Large intestine (tissue), 3 donors: Measurements from ENCODE around the gene MANF. TPM values are rescaled to one million over a fixed set of nuclear protein-coding genes. Genes with fewer than 3 reads are reported as not detected.

Source experiments
- DNase-seq, 2 donors: peaks; one replicate each; pipeline versions ENCODE4 v3.0.0 to v3.0.0-alpha.2; 2013
- H3K27ac ChIP-seq: one replicate; pipeline ENCODE4 v1.5.1; 2013; ENCODE audit warnings: low read length
- H3K27me3 ChIP-seq: 2 replicates; pipeline ENCODE4 v1.6.1; 2013; ENCODE audit warnings: low read length; ENCODE audit not compliant: control insufficient read depth, insufficient read depth
- H3K36me3 ChIP-seq: 2 replicates; pipeline ENCODE4 v1.6.1; 2013; ENCODE audit warnings: low read length; ENCODE audit not compliant: control insufficient read depth, insufficient read depth
- H3K4me1 ChIP-seq: one replicate; pipeline ENCODE4 v1.6.1; 2013; ENCODE audit warnings: low read length; ENCODE audit not compliant: control insufficient read depth, insufficient read depth
- H3K4me3 ChIP-seq: one replicate; pipeline ENCODE4 v1.5.1; 2013; ENCODE audit warnings: low read length
- H3K9me3 ChIP-seq: one replicate; pipeline ENCODE4 v1.6.1; 2013; ENCODE audit warnings: mild to moderate bottlenecking, low read depth, low read length, moderate library complexity; ENCODE audit not compliant: control insufficient read depth
- WGBS: methylation state at CpG from one replicate; pipeline ENCODE4 v1.1.5; 2013; ENCODE audit warnings: low lambda C conversion rate; ENCODE audit not compliant: insufficient coverage; 5-methylcytosine and 5-hydroxymethylcytosine counted together
- polyA plus RNA-seq: library from polyadenylated mRNA; unstranded; fragments of 120-200 nt; gene quantifications from one replicate; pipeline ENCODE4 v1.2.1, GENCODE V29; 2013

MANF gene
- polyA plus RNA-seq, 1 donor = 87.7 TPM

DNA sequence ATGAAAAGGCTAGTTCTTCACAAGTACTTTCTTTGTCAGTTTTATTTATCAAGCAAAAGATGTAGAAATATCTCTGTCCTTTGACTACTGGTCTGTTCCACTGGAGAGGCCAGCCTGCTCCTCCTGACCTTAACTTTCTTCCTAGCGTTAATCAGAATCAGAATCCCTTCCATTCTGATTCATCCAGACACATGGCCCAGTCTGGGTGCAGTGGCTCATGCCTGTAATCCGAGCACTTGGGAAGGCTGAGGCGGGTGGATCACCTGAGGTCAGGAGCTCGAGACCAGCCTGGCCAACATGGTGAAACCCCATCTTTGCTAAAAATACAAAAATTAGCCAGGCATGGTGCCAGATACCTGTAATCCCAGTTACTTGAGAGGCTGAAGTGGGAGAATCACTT, 32.0 kb upstream of the MANF start:
- Histone ChIP-seq H3K36me3 (no peaks in the 10 kb centered on the region), H3K9me3 (no peaks in the 10 kb centered on the region), H3K27ac (no peak overlapping the region), H3K27me3 (peaks cover 2% of the 10 kb centered on the region), H3K4me3 (no peak overlapping the region), H3K4me1 (no peaks in the 10 kb centered on the region)
- WGBS = no CpG with 5 or more reads among the region's 4 CpGs
- DNase-seq = no peak

DNA sequence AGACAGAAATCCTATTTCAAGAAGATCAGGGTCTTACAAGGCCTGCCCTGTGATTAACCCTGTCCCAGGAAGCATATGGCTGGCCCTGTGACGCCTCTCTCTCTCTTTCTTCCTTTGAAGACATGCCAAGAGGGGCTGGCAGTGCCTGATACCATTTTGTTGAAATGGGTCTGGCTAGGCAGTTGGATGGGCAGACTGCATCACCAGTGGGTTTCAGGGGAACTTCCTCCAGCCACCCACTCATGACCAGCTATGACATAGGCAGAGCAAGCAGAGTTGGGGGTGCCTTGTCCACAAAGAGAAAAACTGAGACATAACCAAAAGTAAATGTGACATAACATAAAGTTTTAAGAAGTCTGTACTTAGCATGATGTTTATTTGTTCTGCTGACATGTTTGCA, 31.4 kb upstream of the MANF start:
- no peak for DNase-seq
- WGBS = no CpG with 5 or more reads among the region's 1 CpG

DNA sequence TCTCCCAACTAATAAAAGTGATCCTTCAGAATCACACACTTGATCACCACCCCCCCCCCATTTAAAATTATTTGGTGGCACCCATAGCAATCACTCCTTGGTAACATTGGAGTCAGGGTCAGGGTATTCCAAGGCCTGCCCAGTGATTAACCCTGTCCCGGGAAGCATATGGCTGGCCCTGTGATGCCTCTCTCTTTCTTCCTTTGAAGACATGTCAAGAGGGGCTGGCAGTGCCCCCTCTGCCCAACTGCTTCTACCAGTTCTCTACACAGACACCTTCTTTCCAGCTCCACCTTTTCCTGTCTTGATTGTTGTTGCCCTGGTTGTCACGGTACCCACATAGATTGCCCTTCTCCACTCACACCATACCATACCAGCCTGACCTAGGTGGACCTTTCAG, 30.9 kb upstream of the MANF start:
- Histone ChIP-seq H3K36me3 (no peaks in the 10 kb centered on the region), H3K4me1 (no peaks in the 10 kb centered on the region), H3K27ac (no peak overlapping the region), H3K9me3 (no peaks in the 10 kb centered on the region), H3K4me3 (no peak overlapping the region), H3K27me3 (peaks cover 5% of the 10 kb centered on the region)
- DNase-seq = no peak
- no CpG with 5 or more reads among the region's 2 CpGs for WGBS

More for the DNA sequence above, 31.4 kb upstream of the MANF start:
- Histone ChIP-seq H3K4me1 (no peaks in the 10 kb centered on the region), H3K27ac (no peak overlapping the region), H3K36me3 (no peaks in the 10 kb centered on the region), H3K27me3 (peaks cover 3% of the 10 kb centered on the region), H3K4me3 (no peak overlapping the region), H3K9me3 (no peaks in the 10 kb centered on the region)

DNA sequence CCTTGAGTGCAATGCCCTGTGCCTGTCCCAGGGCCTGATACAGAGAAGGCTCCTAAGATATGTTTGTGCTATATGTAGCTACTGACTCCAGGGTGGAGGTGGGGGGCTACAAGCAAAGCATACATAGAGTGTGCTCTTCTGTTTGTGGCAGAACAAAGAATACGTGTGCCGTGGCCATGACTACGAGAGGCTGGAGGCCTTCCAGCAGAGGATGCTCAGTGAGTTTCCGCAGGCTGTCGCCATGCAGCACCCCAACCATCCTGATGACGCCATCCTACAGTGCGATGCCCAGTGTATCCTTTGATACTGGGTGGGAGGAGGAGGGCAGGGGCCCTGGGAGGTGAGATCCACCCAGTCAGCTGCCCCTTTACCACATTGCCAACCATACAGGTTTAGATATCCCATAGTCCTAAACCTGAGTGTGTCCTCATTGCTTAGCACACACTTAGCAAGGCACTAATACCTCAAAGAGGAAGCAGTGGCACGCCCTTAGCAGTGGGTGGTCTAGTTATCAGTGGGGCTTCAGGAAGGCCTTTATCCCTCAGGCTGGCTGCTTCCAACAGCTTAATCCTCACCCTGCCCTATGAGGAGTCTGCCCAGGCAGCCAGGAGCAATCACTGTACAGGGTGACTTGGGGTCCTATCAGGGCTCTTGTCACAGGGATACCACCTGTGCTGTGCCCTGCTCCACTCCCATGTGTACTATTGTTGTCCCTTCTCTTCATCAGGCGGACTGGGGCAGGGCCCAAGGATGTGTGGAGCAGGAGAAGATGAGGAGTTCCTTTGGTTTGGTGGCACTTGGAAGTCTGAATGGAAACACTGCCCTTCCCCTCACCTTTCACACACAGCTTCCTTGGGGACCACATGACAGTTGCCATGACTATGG, 30.1 kb upstream of the MANF start:
- H3K36me3 ChIP-seq = no peaks in the 10 kb centered on the region
- H3K9me3 ChIP-seq = no peaks in the 10 kb centered on the region
- H3K4me1 ChIP-seq = no peaks in the 10 kb centered on the region
- H3K27me3 ChIP-seq = peaks cover 5% of the 10 kb centered on the region
- DNase-seq = no peak
- WGBS = no CpG with 5 or more reads among the region's 9 CpGs
- no peak overlapping the region for H3K27ac ChIP-seq
- no peak overlapping the region for H3K4me3 ChIP-seq

DNA sequence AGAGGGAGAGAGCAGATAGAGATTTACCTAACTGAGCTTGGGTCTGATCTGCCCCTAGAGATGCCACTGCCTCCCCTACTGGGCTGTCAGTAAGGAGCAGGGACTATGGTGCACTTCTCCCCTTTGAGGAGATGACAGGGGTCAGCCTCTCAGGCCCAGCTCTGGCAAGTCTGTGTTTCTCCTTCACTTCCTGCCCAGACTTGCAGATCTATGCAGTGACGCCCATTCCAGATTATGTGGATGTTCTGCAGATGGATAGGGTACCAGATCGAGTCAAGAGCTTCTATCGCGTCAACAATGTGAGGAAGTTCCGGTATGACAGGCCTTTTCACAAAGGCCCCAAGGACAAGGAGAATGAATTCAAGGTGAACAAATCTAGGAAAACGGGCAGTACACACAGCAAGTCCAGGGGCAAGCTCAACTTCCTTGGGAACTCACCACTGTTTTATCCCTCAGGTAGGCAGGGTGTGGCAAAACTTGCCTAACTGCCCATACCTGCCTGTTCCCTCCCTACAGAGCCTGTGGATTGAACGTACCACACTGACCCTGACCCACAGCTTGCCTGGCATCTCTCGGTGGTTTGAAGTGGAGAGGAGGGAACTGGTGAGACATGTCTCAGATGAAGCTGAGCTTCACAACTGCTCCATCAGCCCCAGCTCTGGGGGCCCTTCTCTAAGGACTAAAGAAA, 29.1 kb upstream of the MANF start:
- DNase-seq = no peak
- no peaks in the 10 kb centered on the region for H3K36me3 ChIP-seq
- no peak overlapping the region for H3K27ac ChIP-seq
- H3K4me1 ChIP-seq = no peaks in the 10 kb centered on the region
- H3K27me3 ChIP-seq = peaks cover 5% of the 10 kb centered on the region
- no peak overlapping the region for H3K4me3 ChIP-seq
- no peaks in the 10 kb centered on the region for H3K9me3 ChIP-seq
- WGBS = 100% methylated on average over 1 of the region's 8 CpGs

DNA sequence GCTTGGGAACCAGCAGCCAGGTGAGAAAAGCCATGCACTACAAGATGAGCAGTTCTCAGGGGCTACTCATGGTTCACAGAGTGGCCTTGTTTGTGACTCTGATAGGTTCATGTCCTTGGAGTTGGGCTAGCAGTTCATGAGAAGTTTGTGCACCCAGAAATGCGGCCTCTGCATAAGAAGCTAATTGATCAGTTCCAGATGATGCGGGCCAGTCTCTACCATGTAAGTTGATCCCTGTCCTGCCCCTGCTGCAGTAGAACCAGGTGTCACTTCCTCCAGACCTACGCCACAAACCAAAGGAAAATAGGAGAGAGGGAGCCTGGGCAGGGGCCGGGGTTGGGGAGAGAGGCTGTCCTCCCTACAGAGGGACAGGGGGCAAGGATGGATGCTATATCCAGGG, 27.2 kb upstream of the MANF start:
- Histone ChIP-seq H3K9me3 (no peaks in the 10 kb centered on the region), H3K27me3 (peaks cover 2% of the 10 kb centered on the region), H3K4me3 (no peak overlapping the region), H3K36me3 (no peaks in the 10 kb centered on the region), H3K27ac (no peak overlapping the region), H3K4me1 (no peaks in the 10 kb centered on the region)
- DNase-seq = no peak
- no CpG with 5 or more reads among the region's 4 CpGs for WGBS

DNA sequence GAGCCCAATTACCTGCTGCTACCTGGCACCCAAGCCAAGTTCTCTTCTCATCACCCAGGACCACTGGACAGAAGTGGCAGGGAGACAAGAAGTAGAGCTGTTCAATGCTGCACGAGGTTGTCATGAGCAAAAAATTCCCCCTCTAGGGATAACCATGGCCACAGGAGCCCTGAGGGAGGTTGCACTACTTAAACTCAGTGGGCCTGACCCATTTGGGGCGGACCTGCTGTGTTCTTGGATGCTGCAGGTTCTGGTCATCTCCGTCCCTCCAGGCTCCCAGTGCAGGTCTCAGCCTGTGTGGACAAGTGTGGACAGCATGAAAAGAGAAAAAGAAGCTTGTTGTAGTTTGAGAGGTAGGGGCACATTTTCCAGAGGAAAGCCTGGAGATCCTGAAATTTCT, 26.1 kb upstream of the MANF start:
- Histone ChIP-seq H3K4me3 (no peak overlapping the region), H3K27me3 (peaks cover 2% of the 10 kb centered on the region), H3K4me1 (no peaks in the 10 kb centered on the region), H3K9me3 (no peaks in the 10 kb centered on the region), H3K36me3 (no peaks in the 10 kb centered on the region), H3K27ac (no peak overlapping the region)
- WGBS = no CpG with 5 or more reads among the region's 3 CpGs
- no peak for DNase-seq

DNA sequence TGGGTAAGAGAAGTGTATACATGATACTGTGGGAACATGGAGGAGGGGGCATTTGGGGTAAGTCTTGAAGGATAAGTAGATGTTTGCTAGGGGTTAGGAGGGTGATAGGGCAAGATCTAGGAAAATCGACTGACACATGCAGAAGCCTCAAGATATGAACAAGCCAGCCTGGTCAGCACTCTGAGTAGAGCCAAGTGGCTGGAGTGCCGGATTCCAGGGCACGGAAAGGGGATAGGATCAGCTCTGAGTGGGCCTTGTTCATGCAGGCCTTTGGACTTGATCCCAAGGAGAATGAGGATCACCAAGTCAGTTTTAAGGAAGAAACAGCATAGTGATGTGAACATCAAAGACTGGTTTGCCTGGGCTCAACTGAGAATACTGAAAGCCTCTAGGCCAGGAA, 24.3 kb upstream of the MANF start:
- Histone ChIP-seq H3K27ac (no peak overlapping the region), H3K9me3 (no peaks in the 10 kb centered on the region), H3K27me3 (peaks cover 2% of the 10 kb centered on the region), H3K4me1 (no peaks in the 10 kb centered on the region), H3K36me3 (no peaks in the 10 kb centered on the region), H3K4me3 (no peak overlapping the region)
- no peak for DNase-seq
- no CpG with 5 or more reads among the region's 3 CpGs for WGBS

DNA sequence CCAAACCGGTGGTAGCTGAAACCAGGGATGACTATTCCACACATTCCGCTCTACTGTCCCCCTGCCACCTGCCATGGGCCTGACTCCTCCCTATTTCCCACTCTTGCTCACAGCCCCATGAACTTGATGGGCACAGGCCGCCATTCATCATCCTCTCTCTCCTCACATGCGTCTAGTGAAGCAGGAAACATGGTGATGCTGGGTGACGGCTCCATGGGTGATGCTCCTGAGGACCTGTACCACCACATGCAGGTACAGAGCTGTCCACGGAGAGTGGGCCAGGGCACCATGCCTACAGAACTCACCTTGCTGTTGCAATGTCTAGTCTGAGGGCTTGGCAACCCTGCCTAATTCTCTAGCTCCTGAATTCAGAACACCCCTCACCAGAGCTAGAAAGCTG, 23.3 kb upstream of the MANF start:
- no peaks in the 10 kb centered on the region for H3K4me1 ChIP-seq
- H3K4me3 ChIP-seq = no peak overlapping the region
- no peak overlapping the region for H3K27ac ChIP-seq
- DNase-seq = no peak
- WGBS = 100% methylated on average over 1 of the region's 6 CpGs
- no peaks in the 10 kb centered on the region for H3K9me3 ChIP-seq
- peaks cover 2% of the 10 kb centered on the region for H3K27me3 ChIP-seq
- no peaks in the 10 kb centered on the region for H3K36me3 ChIP-seq

DNA sequence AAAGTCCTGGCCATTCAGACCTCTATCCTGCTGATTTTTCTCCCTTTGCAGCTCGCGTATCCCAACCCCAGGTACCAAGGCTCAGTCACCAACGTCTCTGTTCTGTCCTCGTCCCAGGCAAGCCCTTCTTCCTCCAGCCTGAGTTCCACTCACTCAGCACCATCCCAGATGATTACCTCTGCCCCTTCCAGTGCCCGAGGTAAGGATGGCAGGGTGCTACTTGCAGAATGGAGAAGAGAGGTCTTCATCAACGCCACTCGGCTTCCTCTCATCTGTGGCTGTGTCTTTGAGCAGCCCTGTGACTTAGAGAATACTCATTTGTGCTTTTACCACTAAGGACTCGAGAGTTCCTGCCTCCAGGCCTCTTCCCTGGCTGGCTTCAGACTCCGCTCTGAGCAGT, 22.6 kb upstream of the MANF start:
- DNase-seq = no peak
- peaks cover 2% of the 10 kb centered on the region for H3K27me3 ChIP-seq

More for the DNA sequence above, 22.6 kb upstream of the MANF start:
- H3K27ac ChIP-seq = no peak overlapping the region
- H3K4me1 ChIP-seq = no peaks in the 10 kb centered on the region
- no peaks in the 10 kb centered on the region for H3K36me3 ChIP-seq
- H3K4me3 ChIP-seq = no peak overlapping the region
- 100% methylated on average over 1 of the region's 9 CpGs for WGBS
- no peaks in the 10 kb centered on the region for H3K9me3 ChIP-seq
